DND-41 (cell line): ENCODE results near the gene SLC2A14.
"Not testable (repeated sequence)": the region's sequence is repeated elsewhere in the genome, so short reads cannot be mapped to it uniquely, and the experiment has no call there.

Experiments
- ATAC-seq: fragments of 200-7000 bp; cut with Tn5 transposase; 3 replicates; pipeline ENCODE4 v1.9.1; 2021; ENCODE audit warnings: low read depth; ENCODE audit not compliant: insufficient read depth
- DNase-seq: peaks from one replicate; pipeline ENCODE4 v3.0.0-alpha.2; 2020
- H2AFZ ChIP-seq: 2 replicates; pipeline ENCODE4 v1.6.0; 2012; ENCODE audit warnings: low read depth, low read length
- H3K27ac ChIP-seq: 2 replicates; pipeline ENCODE4 v1.5.1; 2012; ENCODE audit warnings: low read length, inconsistent platforms
- H3K27me3 ChIP-seq: fragments of 200-600 bp; sonication (generic); 2 replicates; pipeline ENCODE4 v1.6.0; 2012; ENCODE audit warnings: low read length, mild to moderate bottlenecking, inconsistent platforms; ENCODE audit not compliant: insufficient read depth, poor library complexity
- H3K36me3 ChIP-seq: 2 replicates; pipeline ENCODE4 v1.5.1; 2012; ENCODE audit warnings: low read length, inconsistent platforms; ENCODE audit not compliant: insufficient read depth
- H3K4me1 ChIP-seq: 2 replicates; pipeline ENCODE4 v1.5.1; 2012; ENCODE audit warnings: mild to moderate bottlenecking, low read length; ENCODE audit not compliant: insufficient read depth
- H3K4me2 ChIP-seq: 2 replicates; pipeline ENCODE4 v1.6.0; 2012; ENCODE audit warnings: mild to moderate bottlenecking, moderate library complexity, low read length, inconsistent platforms; ENCODE audit not compliant: insufficient read depth
- H3K4me3 ChIP-seq, 2 experiments: fragments of 200-600 bp in 1 of 2; shearing (Covaris generic) in 1 of 2; 2 replicates each; pipeline ENCODE4 v1.5.1; 2012 to 2016; ENCODE audit warnings: inconsistent platforms in 2 of 2, low read length in 2 of 2, mild to moderate bottlenecking in 2 of 2, low read depth in 1 of 2, moderate library complexity in 1 of 2
- H3K79me2 ChIP-seq: 2 replicates; pipeline ENCODE4 v1.6.0; 2012; ENCODE audit warnings: low read length, inconsistent platforms; ENCODE audit not compliant: insufficient read depth
- H3K9ac ChIP-seq: 2 replicates; pipeline ENCODE4 v1.6.0; 2012; ENCODE audit warnings: low read depth, mild to moderate bottlenecking, inconsistent platforms, low read length, moderate library complexity
- H3K9me3 ChIP-seq: 2 replicates; pipeline ENCODE4 v1.5.1; 2012; ENCODE audit warnings: low read length, moderate library complexity, mild to moderate bottlenecking, inconsistent platforms; ENCODE audit not compliant: insufficient read depth, severe bottlenecking
- H4K20me1 ChIP-seq: 2 replicates; pipeline ENCODE4 v1.6.0; 2012; ENCODE audit warnings: low read length; ENCODE audit not compliant: insufficient read depth
- EZH2 ChIP-seq: IDR thresholded peaks from 3 replicates; pipeline ENCODE4 v1.6.1; 2012; ENCODE audit warnings: borderline replicate concordance, low read depth, mild to moderate bottlenecking, moderate library complexity, low read length, inconsistent platforms; ENCODE audit not compliant: severe bottlenecking
- TF ChIP-seq, protein P1 (sequence below): IDR thresholded peaks from 2 replicates; pipeline ENCODE4 v1.5.1; 2012; ENCODE audit warnings: borderline replicate concordance, low read length, moderate library complexity, mild to moderate bottlenecking; ENCODE audit not compliant: poor library complexity, severe bottlenecking; ENCODE audit errors: extremely low read depth

The SLC2A14 gene

DNA sequence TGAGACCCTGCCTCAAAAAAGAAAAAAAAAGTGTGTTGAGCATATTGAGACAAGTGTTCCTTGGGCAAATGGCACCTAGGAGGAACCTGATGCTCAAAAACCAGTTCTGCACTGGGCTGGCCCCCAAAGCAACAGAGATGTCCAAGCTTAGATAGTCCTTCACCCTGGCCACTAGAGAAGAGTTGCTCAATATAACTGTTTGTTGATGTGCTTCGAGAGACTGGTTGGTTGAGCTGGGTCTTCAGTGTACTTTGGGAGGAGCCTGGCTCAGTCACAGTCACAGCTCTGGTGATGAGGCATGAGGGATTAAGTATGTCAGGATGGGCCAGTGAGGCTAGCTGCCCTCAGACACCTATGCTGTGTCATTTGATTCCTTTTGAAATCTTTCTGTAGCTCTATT lies 38.0 kb downstream of the SLC2A14 start:
- no peak for ATAC-seq
- H3K4me1 ChIP-seq = no peaks in the 10 kb centered on the region
- TF ChIP-seq, protein P1, sequence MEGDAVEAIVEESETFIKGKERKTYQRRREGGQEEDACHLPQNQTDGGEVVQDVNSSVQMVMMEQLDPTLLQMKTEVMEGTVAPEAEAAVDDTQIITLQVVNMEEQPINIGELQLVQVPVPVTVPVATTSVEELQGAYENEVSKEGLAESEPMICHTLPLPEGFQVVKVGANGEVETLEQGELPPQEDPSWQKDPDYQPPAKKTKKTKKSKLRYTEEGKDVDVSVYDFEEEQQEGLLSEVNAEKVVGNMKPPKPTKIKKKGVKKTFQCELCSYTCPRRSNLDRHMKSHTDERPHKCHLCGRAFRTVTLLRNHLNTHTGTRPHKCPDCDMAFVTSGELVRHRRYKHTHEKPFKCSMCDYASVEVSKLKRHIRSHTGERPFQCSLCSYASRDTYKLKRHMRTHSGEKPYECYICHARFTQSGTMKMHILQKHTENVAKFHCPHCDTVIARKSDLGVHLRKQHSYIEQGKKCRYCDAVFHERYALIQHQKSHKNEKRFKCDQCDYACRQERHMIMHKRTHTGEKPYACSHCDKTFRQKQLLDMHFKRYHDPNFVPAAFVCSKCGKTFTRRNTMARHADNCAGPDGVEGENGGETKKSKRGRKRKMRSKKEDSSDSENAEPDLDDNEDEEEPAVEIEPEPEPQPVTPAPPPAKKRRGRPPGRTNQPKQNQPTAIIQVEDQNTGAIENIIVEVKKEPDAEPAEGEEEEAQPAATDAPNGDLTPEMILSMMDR = no peak
- TF ChIP-seq EZH2 = no peak
- no peak for DNase-seq
- H3K4me2 ChIP-seq = no peak overlapping the region
- no peaks in the 10 kb centered on the region for H4K20me1 ChIP-seq
- no peaks in the 10 kb centered on the region for H3K79me2 ChIP-seq
- H3K9ac ChIP-seq = no peak overlapping the region
- H3K27me3 ChIP-seq = no peaks in the 10 kb centered on the region
- H3K4me3 ChIP-seq = no peak overlapping the region
- no peak overlapping the region for H3K27ac ChIP-seq
- no peaks in the 10 kb centered on the region for H3K36me3 ChIP-seq
- no peak overlapping the region for H2AFZ ChIP-seq
- no peaks in the 10 kb centered on the region for H3K9me3 ChIP-seq

DNA sequence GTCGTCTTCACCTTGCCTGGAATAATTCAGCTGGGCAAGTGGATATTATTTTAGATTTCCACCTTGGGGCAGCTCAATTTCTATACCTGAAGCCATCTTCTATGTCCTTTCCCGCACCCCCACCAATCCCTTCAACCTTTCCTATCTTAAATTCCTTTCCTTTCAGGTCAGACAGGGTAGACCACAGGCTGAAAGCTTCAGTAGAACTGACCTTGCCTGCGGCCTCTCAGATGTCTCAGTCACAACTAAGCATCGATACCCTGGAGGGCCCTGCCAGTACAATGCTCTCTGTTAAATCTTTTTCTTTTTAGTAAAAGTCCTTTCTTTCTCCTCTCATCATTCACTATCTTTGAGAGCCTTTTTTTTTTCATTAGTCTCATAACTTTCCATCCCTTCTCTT lies 38.9 kb downstream of the SLC2A14 start:
- H3K4me1 ChIP-seq = no peaks in the 10 kb centered on the region
- DNase-seq = no peak
- no peak overlapping the region for H3K27ac ChIP-seq
- H2AFZ ChIP-seq = no peak overlapping the region
- no peak overlapping the region for H3K4me2 ChIP-seq
- TF ChIP-seq, protein P1 = no peak
- TF ChIP-seq EZH2 = no peak
- no peaks in the 10 kb centered on the region for H3K36me3 ChIP-seq
- no peak overlapping the region for H3K4me3 ChIP-seq
- no peaks in the 10 kb centered on the region for H3K9me3 ChIP-seq
- no peaks in the 10 kb centered on the region for H3K27me3 ChIP-seq
- no peaks in the 10 kb centered on the region for H4K20me1 ChIP-seq
- H3K9ac ChIP-seq = no peak overlapping the region
- no peaks in the 10 kb centered on the region for H3K79me2 ChIP-seq
- ATAC-seq = no peak

DNA sequence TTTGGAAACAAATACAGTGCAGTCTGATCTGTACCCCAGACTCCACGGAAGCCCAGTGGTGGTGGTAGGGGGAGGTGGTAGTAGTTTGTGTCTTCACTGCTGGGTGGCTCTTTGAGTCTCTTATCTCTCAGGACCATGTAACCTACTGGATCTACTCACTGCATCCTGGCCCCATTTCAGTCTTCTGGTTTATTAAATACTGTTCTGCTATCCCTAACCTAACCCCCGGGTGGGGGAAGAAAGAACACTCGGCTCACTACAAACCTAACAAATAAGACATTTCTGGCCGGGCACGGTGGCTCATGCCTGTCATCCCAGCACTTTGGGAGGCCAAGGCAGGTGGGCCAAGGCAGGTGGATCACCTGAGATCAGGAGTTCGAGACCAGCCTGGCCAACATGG lies 39.5 kb downstream of the SLC2A14 start:
- not testable (repeated sequence) for H3K9me3 ChIP-seq, H3K4me1 ChIP-seq, H3K4me3 ChIP-seq, DNase-seq, H3K79me2 ChIP-seq, H4K20me1 ChIP-seq, ATAC-seq, H3K9ac ChIP-seq, H3K27me3 ChIP-seq, H3K4me2 ChIP-seq, H3K36me3 ChIP-seq, H2AFZ ChIP-seq, H3K27ac ChIP-seq

DNA sequence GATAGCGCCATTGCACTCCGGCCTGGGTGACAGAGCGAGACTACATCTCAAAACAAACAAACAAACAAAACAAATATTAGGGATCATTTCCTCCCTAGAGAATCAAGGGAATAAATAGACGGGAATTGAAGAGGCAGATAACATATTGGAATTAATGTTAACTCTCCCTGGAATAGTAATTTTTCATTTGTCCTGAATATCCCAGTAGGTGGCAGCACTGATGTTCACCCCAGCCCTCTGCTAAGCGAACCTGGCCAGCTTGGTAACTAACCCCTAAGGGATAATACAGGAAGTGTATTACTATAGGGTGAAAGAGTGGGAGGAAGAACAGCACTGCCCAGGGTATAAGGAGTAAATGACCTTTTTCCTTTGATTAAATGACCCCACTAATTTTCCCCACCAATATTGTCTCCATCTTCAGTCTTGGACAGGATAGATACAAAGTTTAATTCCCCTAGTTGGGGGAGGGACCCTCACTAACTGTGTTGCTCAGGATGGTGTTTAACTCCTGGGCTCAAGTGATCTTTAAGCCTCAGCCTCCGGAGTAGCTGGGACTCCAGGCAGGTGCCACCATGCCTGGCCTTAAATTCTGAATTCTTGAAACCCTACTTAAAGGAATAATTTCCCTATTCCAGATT lies 40.5 kb downstream of the SLC2A14 start:
- H4K20me1 ChIP-seq = no peaks in the 10 kb centered on the region
- no peaks in the 10 kb centered on the region for H3K79me2 ChIP-seq
- no peaks in the 10 kb centered on the region for H3K4me1 ChIP-seq
- H3K27me3 ChIP-seq = no peaks in the 10 kb centered on the region
- no peak overlapping the region for H3K4me2 ChIP-seq
- ATAC-seq (peak; percentile 74), DNase-seq (peak; percentile 20)
- no peak overlapping the region for H3K4me3 ChIP-seq
- H2AFZ ChIP-seq = no peak overlapping the region
- no peaks in the 10 kb centered on the region for H3K9me3 ChIP-seq
- TF ChIP-seq EZH2 = no peak
- TF ChIP-seq, protein P1 = peak; percentile 68
- H3K36me3 ChIP-seq = no peaks in the 10 kb centered on the region
- H3K9ac ChIP-seq = no peak overlapping the region
- no peak overlapping the region for H3K27ac ChIP-seq

DNA sequence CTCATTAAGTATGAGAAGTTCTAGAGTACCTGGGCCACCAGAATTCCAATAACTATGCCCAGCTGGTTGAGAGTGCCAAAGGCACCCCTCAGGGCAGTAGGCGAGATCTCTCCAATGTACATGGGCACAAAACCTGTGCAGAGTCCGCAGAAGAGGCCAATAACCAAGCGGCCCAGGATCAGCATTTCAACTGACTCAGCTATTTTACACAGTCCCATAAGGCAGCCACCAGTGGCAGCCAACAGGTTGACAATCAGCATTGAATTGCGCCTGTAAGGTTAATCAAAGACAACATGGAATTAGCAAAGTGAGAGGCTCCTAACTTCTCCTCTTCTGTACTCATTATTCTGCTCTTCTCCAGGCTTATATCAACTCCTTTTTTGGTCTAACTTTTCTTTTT lies 43.0 kb downstream of the SLC2A14 start:
- H3K27me3 ChIP-seq = not testable (repeated sequence)

DNA sequence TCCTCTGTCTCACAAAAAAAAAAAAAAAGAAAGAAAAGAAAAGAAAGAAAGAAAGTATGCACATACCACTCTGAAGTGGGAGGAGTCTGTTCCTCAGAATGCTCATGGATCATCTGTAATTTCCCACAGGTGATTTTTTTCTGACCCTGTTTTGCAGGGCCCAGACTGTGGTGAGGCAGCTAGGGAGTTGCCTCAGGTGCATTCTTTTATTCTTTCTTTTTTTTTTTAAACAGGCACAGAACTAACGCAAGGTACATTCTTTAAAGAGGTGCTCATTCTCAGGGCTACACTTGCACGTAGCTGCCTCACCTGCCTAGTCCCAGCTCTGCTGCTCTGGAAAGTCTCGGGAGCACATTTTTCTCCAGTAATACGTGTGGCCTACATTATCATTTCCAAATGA lies 47.0 kb downstream of the SLC2A14 start:
- H3K4me1 ChIP-seq, H4K20me1 ChIP-seq, H3K9ac ChIP-seq, H3K9me3 ChIP-seq, H3K36me3 ChIP-seq, DNase-seq, ATAC-seq, H3K27me3 ChIP-seq, H2AFZ ChIP-seq, H3K27ac ChIP-seq, H3K4me2 ChIP-seq, H3K79me2 ChIP-seq, H3K4me3 ChIP-seq: not testable (repeated sequence)

More for the DNA sequence above, 43.0 kb downstream of the SLC2A14 start:
- ATAC-seq, DNase-seq, H3K36me3 ChIP-seq, H3K4me2 ChIP-seq, H3K79me2 ChIP-seq, H3K27ac ChIP-seq, H2AFZ ChIP-seq, H3K4me1 ChIP-seq, H3K9me3 ChIP-seq, H3K4me3 ChIP-seq, H3K9ac ChIP-seq, H4K20me1 ChIP-seq: not testable (repeated sequence)
